IPS-18c (cell line): ENCODE data around the gene PRR20G.

Experiments
- H3K4me3 ChIP-seq: 2 replicates; pipeline ENCODE4 v1.7.0; 2013; ENCODE audit warnings: low read depth, mild to moderate bottlenecking, low read length, moderate library complexity; ENCODE audit not compliant: insufficient read depth
- H3K9me3 ChIP-seq: one replicate; pipeline ENCODE4 v1.6.1; 2013; ENCODE audit warnings: mild to moderate bottlenecking, low read length, moderate library complexity; ENCODE audit not compliant: control insufficient read depth, insufficient read depth

The PRR20G gene

DNA sequence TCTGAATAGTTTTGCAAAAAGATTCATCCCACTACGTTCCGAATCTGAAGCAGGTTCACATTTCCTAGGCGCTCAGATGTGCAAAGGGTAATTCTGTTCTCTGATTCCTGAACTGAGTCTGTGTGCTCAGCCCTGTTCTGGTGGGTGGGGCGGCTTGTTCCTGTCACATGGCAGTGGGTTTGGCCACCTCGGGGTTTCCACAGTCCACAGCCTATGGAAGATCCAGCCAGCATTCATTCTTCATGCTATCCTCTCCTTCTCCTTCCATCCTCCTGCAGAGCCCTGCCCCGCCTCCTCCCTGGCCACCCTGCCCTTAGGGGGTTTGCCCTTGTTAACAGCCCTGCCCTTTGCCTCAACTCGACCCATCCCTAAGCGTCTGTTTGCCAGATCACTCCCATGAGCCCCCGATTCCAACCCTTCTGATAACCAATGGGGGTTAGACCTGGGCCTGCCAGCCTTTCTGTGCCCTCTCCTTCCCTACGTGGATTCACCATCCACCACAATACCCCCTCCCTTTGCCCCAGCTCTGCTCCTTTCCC, 31.0 kb downstream of the PRR20G start:
- Histone ChIP-seq H3K4me3 (no peak overlapping the region), H3K9me3 (peaks cover 2% of the 10 kb centered on the region)

DNA sequence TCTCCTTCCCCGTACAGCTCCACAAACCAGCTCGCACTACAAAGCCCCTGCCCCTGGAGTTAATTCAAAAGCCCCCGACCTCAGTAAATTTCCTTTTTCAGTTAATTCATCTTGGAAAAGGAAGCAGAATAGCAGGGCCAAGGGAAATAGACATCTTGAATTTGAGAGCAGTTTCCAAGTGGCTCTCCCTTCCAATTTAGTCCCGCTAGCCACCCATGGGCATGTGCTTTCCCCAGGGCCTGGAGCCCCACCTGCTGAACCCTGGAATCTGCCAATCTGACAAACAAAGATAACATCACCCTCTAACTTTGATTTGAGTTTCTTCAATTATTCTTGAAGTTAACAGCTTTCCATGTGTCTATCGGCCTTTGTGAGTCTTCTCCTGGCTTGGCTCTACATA, 31.7 kb downstream of the PRR20G start:
- H3K4me3 ChIP-seq, result no peak overlapping the region
- H3K9me3 ChIP-seq, result peaks cover 2% of the 10 kb centered on the region

DNA sequence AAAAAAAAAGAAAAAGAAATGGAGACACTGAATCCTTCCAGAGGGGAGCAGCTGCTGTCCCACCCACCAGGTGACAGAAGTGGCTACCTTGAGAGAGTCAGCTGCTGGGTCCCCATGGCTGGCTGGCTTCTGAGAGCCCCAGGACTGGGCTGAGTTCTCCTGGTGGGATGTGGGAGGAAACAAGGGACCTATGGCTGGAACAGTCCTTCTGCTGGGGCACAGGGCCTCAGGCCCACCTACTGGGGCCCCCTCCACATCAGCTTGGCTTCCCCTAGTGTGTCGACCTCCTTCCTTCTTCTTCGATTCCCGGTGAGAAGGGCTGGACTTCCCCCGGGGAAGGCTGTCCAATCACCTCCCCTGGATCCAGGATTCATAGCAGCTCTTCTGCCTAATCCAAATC, 32.3 kb downstream of the PRR20G start:
- H3K4me3 ChIP-seq, result no peak overlapping the region
- H3K9me3 ChIP-seq, result peaks cover 2% of the 10 kb centered on the region

DNA sequence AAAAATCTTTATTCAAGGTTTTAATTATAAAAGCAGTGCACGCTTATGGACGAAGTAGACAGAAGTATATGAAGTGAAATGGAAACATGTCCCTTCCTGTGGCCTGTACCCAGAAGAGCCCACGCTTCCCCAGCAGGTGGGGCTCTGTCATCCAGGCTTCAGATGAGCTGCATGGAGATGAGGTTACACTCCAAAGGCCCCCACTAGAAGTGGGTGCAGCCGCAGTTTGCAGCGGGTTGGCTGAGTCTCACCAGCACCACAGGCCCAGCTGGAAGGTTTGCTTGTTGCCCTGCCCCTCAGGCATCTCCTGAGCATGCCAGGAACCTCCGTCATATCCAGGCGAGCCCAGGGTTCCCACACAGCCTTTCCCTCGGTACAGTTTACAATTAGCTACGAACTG, 33.1 kb downstream of the PRR20G start:
- Histone ChIP-seq H3K4me3 (no peak overlapping the region), H3K9me3 (peaks cover 2% of the 10 kb centered on the region)

DNA sequence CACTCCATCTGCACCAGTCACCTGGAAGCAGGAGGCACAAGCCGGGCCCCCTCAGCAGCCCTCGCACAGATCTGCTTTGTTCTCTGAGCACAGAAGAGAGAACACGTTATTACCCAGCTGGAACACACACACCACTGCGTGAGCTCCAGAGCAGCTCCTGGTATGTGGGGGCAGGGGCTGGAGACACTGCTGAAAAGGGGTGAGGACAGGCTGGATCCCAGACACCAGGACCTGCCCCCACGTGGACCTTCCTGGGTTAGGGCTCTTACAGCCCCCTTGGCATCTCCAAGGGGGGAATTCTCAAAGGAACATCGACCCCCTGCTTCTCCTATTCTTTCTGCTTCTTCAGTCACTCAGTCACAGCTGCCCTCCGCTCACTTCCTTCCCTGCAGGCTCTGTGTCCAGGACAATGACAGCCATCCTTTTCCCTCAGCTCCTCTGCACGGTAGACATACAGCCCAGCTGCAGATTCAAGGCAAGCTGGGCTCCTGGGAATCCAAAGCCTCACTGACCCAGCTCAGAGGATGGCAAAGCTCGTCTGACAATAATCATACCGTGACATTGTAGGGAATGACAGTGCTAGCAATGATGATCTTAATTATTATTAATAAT, 33.7 kb downstream of the PRR20G start:
- Histone ChIP-seq H3K4me3 (no peak overlapping the region), H3K9me3 (peaks cover 2% of the 10 kb centered on the region)

DNA sequence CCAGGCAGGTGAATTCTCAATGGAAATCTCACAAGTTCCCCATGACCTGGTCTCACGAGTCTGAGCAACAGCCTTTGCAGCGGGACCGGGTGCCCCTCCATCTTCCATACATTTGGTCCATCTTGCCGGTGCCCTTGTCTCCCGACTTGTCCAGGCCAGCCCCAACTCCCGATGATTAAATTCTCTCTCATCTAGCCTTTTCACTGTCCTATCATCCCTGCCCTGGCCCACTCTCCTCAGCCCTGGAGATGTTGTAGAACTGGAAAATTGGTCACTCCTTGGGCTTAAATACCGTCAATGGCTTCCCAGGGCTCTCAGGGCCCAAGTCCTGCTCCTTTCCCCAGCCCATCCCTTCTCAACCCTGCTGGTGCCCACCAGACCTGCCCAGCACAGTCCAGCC, 34.4 kb downstream of the PRR20G start:
- Histone ChIP-seq H3K9me3 (peaks cover 2% of the 10 kb centered on the region), H3K4me3 (no peak overlapping the region)

DNA sequence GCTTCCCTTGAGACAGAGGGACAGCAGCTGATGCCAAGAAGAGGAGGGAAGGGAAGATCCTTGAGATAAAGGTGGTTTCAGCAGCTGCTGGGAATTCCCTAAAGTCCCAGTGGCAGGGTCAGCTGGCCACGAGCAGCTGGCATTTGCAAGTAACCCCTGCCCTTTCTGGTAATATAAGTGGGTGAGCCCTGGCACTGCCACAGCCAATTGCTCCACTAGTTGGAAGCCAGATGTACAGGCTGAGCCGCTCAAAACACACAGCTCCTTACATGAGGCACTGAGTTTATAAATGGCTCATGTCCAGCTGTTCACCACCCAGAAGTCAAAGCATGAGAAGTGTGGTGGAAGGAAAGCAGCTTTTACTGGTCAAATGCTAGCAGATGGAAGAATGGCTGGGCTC, 35.4 kb downstream of the PRR20G start:
- H3K9me3 ChIP-seq, result peaks cover 2% of the 10 kb centered on the region
- H3K4me3 ChIP-seq, result no peak overlapping the region

DNA sequence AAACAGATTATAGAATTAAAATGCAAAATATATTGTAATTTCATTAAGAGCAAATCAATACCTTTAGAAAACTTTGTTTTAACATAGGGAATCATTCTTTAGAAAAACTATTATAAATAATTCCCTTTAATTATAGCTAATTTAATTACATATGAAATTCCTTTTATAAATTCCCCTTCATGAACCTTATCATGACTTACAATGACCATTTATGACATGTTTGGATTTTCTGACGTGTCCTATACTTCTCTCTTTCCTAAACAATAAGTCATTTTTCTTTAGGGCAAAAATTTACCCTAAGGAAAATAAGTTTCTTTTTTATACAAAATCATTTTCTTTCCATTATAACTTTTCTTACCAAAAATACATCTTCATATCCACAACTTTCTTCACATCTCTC, 37.8 kb downstream of the PRR20G start:
- Histone ChIP-seq H3K9me3 (peaks cover 2% of the 10 kb centered on the region), H3K4me3 (no peak overlapping the region)

DNA sequence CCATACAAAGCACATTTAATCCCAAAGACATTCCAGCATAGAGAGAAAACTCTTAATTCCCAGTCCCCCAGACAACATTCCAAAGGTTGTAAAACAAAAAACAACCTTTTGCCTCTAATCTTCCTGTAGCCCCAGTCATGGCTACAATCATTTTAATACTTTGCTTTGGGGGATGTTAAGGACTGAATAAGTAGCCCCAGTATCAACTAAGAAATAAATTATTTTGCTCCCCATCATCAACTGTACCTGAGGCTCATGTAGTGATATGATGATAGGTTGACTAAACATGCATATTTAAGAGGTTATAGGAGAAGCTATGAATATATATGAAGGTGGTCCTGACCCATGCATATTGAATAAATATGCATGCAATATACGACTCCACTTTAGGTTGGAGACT, 40.6 kb downstream of the PRR20G start:
- Histone ChIP-seq H3K4me3 (no peak overlapping the region), H3K9me3 (no peaks in the 10 kb centered on the region)

DNA sequence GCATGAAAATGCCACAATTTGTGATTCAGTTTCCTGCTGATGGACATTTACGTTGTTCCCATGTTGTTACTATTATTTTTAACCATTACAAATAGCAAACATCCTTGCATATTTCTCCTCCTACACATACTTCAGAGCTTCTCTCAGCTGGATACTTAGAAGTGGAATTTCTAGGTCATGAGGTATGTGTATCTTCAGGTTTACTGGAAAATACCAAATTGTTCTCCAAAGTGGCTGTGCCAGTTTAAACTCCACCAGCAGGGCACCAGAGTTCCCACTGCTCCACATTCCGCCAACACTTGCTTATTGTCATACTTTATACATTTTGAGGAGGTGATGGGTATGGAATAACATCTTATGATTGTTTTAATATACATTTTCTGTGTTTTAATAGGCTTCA, 49.2 kb downstream of the PRR20G start:
- Histone ChIP-seq H3K9me3 (no peaks in the 10 kb centered on the region), H3K4me3 (no peak overlapping the region; the same call in 1 of the 2 replicates)

DNA sequence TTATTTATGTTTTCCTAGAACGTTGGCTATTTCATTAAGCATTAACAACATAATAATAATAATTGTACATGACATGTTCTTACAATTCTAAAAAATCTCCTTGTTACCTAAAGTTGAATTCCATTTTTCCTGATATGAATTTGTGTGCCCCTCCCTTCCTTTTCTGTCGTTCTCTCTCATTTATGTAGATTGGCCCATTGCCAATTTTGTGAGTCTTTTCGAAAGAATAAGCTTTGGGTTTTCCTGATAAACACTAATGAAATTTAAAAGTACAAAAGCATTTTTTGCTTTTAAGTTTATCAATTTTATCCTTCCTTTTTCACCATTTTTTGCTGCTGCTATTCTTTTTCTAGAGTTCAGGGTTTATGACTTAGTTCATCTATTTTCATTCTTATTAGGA, 50.0 kb downstream of the PRR20G start:
- Histone ChIP-seq H3K9me3 (no peaks in the 10 kb centered on the region), H3K4me3 (no peak overlapping the region)

DNA sequence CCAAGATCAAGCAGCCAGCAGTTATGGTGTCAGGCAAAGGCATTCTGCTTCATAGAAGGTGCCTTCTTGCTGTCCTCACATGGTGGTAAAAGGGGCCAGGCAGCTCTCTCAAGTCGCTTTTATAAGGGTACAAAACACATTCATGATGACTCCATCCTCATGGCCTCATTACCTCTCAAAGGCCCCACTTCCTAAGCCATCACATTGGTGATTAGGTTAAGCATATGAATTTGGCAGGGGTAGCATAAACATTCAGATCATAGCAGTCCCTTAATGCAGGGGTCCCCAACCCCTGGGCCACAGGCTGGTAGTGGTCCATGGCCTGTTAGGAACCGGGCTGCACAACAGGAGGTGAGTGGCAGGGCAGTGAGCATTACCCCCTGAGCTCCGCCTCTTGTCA, 52.1 kb downstream of the PRR20G start:
- H3K9me3 ChIP-seq, result no peaks in the 10 kb centered on the region
- no peak overlapping the region for H3K4me3 ChIP-seq

DNA sequence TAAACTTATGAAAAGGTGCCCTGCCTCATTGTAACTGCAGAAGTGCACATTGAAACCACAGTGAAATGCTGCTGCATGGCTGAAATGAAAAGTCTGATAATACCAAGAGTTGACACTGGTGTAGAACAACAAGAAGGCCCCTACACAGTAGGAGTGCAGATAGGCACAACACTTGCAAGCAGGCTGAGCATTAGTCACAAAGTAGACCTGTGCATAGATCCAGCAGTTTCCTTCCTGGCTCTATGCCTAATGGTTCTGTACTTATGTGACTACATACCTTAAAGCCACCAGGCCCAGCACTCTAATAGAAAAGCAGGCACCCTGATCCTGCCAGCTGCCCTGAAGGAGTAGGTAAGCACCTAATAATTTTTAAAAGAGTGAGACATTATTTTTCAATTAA, 53.1 kb downstream of the PRR20G start:
- H3K4me3 ChIP-seq, result no peak overlapping the region
- H3K9me3 ChIP-seq, result no peaks in the 10 kb centered on the region
